ENCODE results near the gene FAM83C.
"Not testable (repeated sequence)": the region's sequence is repeated elsewhere in the genome, so short reads cannot be mapped to it uniquely, and the experiment has no call there.

GRCh38 chr20:35315632-35316020 lies 23.4 kb upstream of the FAM83C start:
- not testable (repeated sequence) for TF ChIP-seq POLR2AphosphoS5 (IDR thresholded peaks at IDR 0.05; ENCODE audit: low read depth, low read length); ZBTB33 (IDR thresholded peaks at IDR 0.05; ENCODE audit: extremely low read depth, insufficient replicate concordance, low read length); POLR2A (IDR thresholded peaks at IDR 0.05; ENCODE audit: borderline replicate concordance, extremely low read depth, insufficient read depth, insufficient read length); ELF1 (IDR thresholded peaks at IDR 0.05; ENCODE audit: borderline replicate concordance, low read depth); EZH2 (IDR thresholded peaks at IDR 0.05); FOSL1 (IDR thresholded peaks at IDR 0.05; ENCODE audit: low read depth); SRF (IDR thresholded peaks at IDR 0.05; ENCODE audit: low read depth); ATF3 (IDR thresholded peaks at IDR 0.05)
- TF ChIP-seq, protein P1, sequence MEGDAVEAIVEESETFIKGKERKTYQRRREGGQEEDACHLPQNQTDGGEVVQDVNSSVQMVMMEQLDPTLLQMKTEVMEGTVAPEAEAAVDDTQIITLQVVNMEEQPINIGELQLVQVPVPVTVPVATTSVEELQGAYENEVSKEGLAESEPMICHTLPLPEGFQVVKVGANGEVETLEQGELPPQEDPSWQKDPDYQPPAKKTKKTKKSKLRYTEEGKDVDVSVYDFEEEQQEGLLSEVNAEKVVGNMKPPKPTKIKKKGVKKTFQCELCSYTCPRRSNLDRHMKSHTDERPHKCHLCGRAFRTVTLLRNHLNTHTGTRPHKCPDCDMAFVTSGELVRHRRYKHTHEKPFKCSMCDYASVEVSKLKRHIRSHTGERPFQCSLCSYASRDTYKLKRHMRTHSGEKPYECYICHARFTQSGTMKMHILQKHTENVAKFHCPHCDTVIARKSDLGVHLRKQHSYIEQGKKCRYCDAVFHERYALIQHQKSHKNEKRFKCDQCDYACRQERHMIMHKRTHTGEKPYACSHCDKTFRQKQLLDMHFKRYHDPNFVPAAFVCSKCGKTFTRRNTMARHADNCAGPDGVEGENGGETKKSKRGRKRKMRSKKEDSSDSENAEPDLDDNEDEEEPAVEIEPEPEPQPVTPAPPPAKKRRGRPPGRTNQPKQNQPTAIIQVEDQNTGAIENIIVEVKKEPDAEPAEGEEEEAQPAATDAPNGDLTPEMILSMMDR (IDR thresholded peaks at IDR 0.05 in 2 of 3, conservative IDR thresholded peaks at IDR 0.05 in 1 of 3; ENCODE audit: borderline replicate concordance in 1 of 3, insufficient read depth in 1 of 3, low read depth in 2 of 3, low read length in 2 of 3): not testable (repeated sequence)
- TF ChIP-seq, protein P2, sequence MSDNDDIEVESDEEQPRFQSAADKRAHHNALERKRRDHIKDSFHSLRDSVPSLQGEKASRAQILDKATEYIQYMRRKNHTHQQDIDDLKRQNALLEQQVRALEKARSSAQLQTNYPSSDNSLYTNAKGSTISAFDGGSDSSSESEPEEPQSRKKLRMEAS (IDR thresholded peaks at IDR 0.05): not testable (repeated sequence)
